PC-3 (cell line): ENCODE data around the gene ZFHX3. TPM values are rescaled to one million over a fixed set of nuclear protein-coding genes. Genes with fewer than 3 reads are reported as not detected.

Experiments
- ATAC-seq: fragments of 200-7000 bp; cut with Tn5 transposase; 2 replicates; pipeline ENCODE4 v1.9.1; 2020; ENCODE audit warnings: mild to moderate bottlenecking, moderate library complexity
- BruUV-seq: library from RNA; stranded (reverse); fragments of 400-500 nt; replicated peaks from 2 replicates; lab custom pipeline; 2021; lab: Mats Ljungman, UMichigan
- CTCF ChIA-PET: fragments of 300-600 bp; sonication (Branson Sonifier 250); formaldehyde crosslinking; loops from one replicate; lab custom pipeline; 2022; ENCODE audit warnings: antibody characterized with exemption; lab: Charles Lee
- POLR2A ChIA-PET: fragments of 300-600 bp; sonication (Branson Sonifier 250); formaldehyde crosslinking; loops from one replicate; lab custom pipeline; 2022; ENCODE audit warnings: antibody characterized with exemption; ENCODE audit not compliant: unreplicated experiment; lab: Charles Lee
- DNase-seq: peaks from one replicate; pipeline ENCODE4 v3.0.0-alpha.2; 2015
- H2AFZ ChIP-seq: fragments of 300-600 bp; sonication (generic); 2 replicates; pipeline ENCODE4 v1.6.0; 2016; ENCODE audit warnings: antibody characterized with exemption, low read length
- H3F3A ChIP-seq: fragments of 300-600 bp; sonication (generic); one replicate; pipeline ENCODE4 v1.6.0; 2017; ENCODE audit warnings: antibody characterized with exemption, low read length, control low read depth, mild to moderate bottlenecking; ENCODE audit not compliant: unreplicated experiment
- H3K27ac ChIP-seq: fragments of 300-600 bp; sonication (generic); 2 replicates; pipeline ENCODE4 v1.5.1; 2016; ENCODE audit warnings: mild to moderate bottlenecking, low read length
- H3K27me3 ChIP-seq: fragments of 300-600 bp; sonication (generic); 2 replicates; pipeline ENCODE4 v1.6.1; 2016; ENCODE audit warnings: low read length, mixed read lengths
- H3K36me3 ChIP-seq: fragments of 300-600 bp; sonication (generic); 2 replicates; pipeline ENCODE4 v1.6.1; 2016; ENCODE audit warnings: low read depth, mixed run types, low read length, mixed read lengths
- H3K4me1 ChIP-seq: fragments of 300-600 bp; sonication (generic); 2 replicates; pipeline ENCODE4 v1.5.1; 2016; ENCODE audit warnings: low read length; ENCODE audit not compliant: insufficient read depth
- H3K4me2 ChIP-seq: fragments of 300-600 bp; sonication (generic); 2 replicates; pipeline ENCODE4 v1.6.0; 2016; ENCODE audit warnings: low read length
- H3K4me3 ChIP-seq: fragments of 300-600 bp; sonication (generic); 2 replicates; pipeline ENCODE4 v1.5.1; 2016; ENCODE audit warnings: mild to moderate bottlenecking, low read length, mixed read lengths
- H3K79me2 ChIP-seq: fragments of 300-600 bp; sonication (generic); 2 replicates; pipeline ENCODE4 v1.6.1; 2017; ENCODE audit warnings: low read length, mixed read lengths
- H3K9ac ChIP-seq: fragments of 300-600 bp; sonication (generic); 2 replicates; pipeline ENCODE4 v1.6.0; 2016; ENCODE audit warnings: mild to moderate bottlenecking, low read length
- H3K9me2 ChIP-seq: fragments of 300-600 bp; sonication (generic); replicated peaks from 2 replicates; pipeline ENCODE4 v1.6.1; 2016; ENCODE audit warnings: mixed run types, low read length, mixed read lengths
- H3K9me3 ChIP-seq: fragments of 300-600 bp; sonication (generic); 2 replicates; pipeline ENCODE4 v1.6.1; 2016; ENCODE audit warnings: low read length, mixed read lengths
- H4K20me1 ChIP-seq: fragments of 300-600 bp; sonication (generic); 2 replicates; pipeline ENCODE4 v1.6.1; 2016; ENCODE audit warnings: low read length, mixed read lengths
- EZH2 ChIP-seq: fragments of 300-600 bp; sonication (generic); IDR thresholded peaks from one replicate; pipeline ENCODE4 v1.6.1; 2017; ENCODE audit warnings: antibody characterized with exemption, mild to moderate bottlenecking, low read length; ENCODE audit not compliant: unreplicated experiment
- EZH2phosphoT487 ChIP-seq: fragments of 300-600 bp; sonication (generic); IDR thresholded peaks from 2 replicates; pipeline ENCODE4 v1.6.1; 2018; ENCODE audit warnings: mild to moderate bottlenecking, antibody characterized with exemption, low read length, borderline replicate concordance
- intact Hi-C: fragments of 100-400 bp; cut with micrococcal nuclease; formaldehyde crosslinking; loops from 2 replicates; pipeline ENCODE4 v1.9.0; 2023
- total RNA-seq: library from RNA; depleted of rRNA; stranded (reverse); fragments of >200 nt; gene quantifications from 2 replicates; pipeline ENCODE4 v1.2.3, GENCODE V29; 2014
- TF ChIP-seq, protein P1 (sequence below): fragments of 300-600 bp; sonication (generic); conservative IDR thresholded peaks from 2 replicates; pipeline ENCODE4 v1.5.1; 2017; ENCODE audit warnings: antibody characterized with exemption, low read depth, mild to moderate bottlenecking, low read length

ZFHX3 gene
- total RNA-seq, 1 experiment from 2014 or later = 3.5 TPM

GRCh38 chr16:73042807-73043206, 5.1 kb downstream of the ZFHX3 start:
- Histone ChIP-seq H3K4me2 (no peak overlapping the region), H3K9me2 (no peaks in the 10 kb centered on the region), H3K36me3 (no peaks in the 10 kb centered on the region), H3K9me3 (no peaks in the 10 kb centered on the region), H2AFZ (no peak overlapping the region), H3K4me3 (no peak overlapping the region), H4K20me1 (no peaks in the 10 kb centered on the region), H3K27me3 (no peaks in the 10 kb centered on the region), H3K27ac (no peak overlapping the region), H3K79me2 (peaks cover 100% of the 10 kb centered on the region), H3K9ac (no peak overlapping the region), H3K4me1 (peaks cover 32% of the 10 kb centered on the region), H3F3A (peaks cover 4% of the 10 kb centered on the region)
- ChIA-PET POLR2A (no interaction called here), CTCF (no interaction called here)
- intact Hi-C loops = no loop called here
- ATAC-seq (no peak), DNase-seq (no peak)
- BruUV-seq = no TSS peak
- TF ChIP-seq EZH2phosphoT487 (no peak), EZH2 (no peak)
- TF ChIP-seq, protein P1, sequence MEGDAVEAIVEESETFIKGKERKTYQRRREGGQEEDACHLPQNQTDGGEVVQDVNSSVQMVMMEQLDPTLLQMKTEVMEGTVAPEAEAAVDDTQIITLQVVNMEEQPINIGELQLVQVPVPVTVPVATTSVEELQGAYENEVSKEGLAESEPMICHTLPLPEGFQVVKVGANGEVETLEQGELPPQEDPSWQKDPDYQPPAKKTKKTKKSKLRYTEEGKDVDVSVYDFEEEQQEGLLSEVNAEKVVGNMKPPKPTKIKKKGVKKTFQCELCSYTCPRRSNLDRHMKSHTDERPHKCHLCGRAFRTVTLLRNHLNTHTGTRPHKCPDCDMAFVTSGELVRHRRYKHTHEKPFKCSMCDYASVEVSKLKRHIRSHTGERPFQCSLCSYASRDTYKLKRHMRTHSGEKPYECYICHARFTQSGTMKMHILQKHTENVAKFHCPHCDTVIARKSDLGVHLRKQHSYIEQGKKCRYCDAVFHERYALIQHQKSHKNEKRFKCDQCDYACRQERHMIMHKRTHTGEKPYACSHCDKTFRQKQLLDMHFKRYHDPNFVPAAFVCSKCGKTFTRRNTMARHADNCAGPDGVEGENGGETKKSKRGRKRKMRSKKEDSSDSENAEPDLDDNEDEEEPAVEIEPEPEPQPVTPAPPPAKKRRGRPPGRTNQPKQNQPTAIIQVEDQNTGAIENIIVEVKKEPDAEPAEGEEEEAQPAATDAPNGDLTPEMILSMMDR = no peak

- Histone ChIP-seq H3K36me3 (no peaks in the 10 kb centered on the region), H3K9ac (no peak overlapping the region), H3K9me3 (no peaks in the 10 kb centered on the region), H3K4me3 (no peak overlapping the region), H3K4me2 (no peak overlapping the region), H3K79me2 (peaks cover 100% of the 10 kb centered on the region), H4K20me1 (no peaks in the 10 kb centered on the region), H3K27me3 (no peaks in the 10 kb centered on the region), H3K4me1 (peaks cover 32% of the 10 kb centered on the region), H3K27ac (no peak overlapping the region), H3K9me2 (no peaks in the 10 kb centered on the region), H2AFZ (no peak overlapping the region), H3F3A (peaks cover under 1% of the 10 kb centered on the region)
- intact Hi-C loops = no loop called here
- DNase-seq (no peak), ATAC-seq (no peak)
- ChIA-PET CTCF (no interaction called here), POLR2A (no interaction called here)
- TF ChIP-seq, protein P1 = no peak
- TF ChIP-seq EZH2phosphoT487 (no peak), EZH2 (no peak)
- no TSS peak for BruUV-seq
These were observed 6.3 kb downstream of the ZFHX3 start for GRCh38 chr16:73041676-73042075.

DNA sequence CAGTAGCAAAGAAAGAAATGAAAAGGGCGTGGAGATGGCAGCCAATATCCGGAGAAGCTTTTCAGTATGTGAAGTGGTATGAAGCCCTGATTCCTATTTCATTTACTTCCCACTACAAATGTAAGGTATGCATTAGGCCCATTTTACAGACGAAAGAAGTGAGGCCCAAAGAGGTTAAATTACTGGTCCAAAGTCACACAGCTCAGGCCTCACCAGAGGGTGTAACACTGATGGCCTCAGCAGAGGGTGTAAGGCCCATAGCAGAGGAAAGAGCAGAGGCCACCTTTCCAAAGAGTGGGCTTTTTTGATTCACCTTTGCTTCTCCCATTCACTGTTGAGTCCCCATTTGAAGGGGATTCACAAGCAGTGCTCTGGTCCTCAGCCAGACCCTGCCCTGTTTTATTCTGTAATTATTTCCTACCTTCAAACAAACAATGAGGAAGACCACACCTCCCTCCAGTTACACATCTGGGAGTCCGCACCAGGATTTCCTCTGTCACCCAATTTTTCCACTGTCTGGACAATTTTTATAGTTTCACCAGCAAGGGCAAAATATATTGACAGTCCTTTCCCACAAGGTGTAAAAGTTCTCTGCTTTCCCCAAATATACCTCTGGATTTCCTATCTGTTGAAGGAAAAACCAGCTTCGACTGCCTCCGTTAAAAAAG, 7.1 kb downstream of the ZFHX3 start:
- no peaks in the 10 kb centered on the region for H3K27me3 ChIP-seq
- intact Hi-C loops = no loop called here
- POLR2A ChIA-PET = no interaction called here

More for the DNA sequence above, 7.1 kb downstream of the ZFHX3 start:
- ATAC-seq (no peak), DNase-seq (no peak)
- H2AFZ ChIP-seq = no peak overlapping the region
- CTCF ChIA-PET = no interaction called here
- H3K79me2 ChIP-seq = peaks cover 100% of the 10 kb centered on the region
- no peaks in the 10 kb centered on the region for H4K20me1 ChIP-seq
- H3K4me1 ChIP-seq = peaks cover 27% of the 10 kb centered on the region
- TF ChIP-seq EZH2phosphoT487 (no peak), EZH2 (no peak)
- TF ChIP-seq, protein P1 = no peak
- H3K36me3 ChIP-seq = no peaks in the 10 kb centered on the region
- no peak overlapping the region for H3K9ac ChIP-seq
- H3K4me2 ChIP-seq = no peak overlapping the region
- no TSS peak for BruUV-seq
- H3K9me2 ChIP-seq = no peaks in the 10 kb centered on the region
- no peaks in the 10 kb centered on the region for H3F3A ChIP-seq
- H3K4me3 ChIP-seq = no peak overlapping the region
- no peak overlapping the region for H3K27ac ChIP-seq
- H3K9me3 ChIP-seq = no peaks in the 10 kb centered on the region
